ENCODE measurements around the gene PRND.

DNA sequence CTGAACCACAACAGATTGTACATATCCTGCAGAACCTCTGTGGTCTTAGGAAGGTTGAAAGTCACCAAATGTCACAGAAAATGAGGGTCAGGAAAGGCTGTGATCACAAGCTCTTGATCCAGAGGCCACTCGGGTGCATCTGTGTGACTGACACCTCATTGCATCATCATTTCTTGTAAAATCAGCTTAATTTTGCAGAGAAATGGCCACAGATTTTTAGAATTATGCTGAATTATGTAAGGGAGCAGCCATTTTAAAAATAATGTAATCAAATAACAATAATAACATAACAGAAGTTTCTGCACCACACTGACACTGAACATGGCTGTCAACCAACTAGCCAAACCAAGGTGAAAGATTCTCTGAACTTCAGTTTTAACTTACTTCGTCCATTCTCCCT lies 32.5 kb upstream of the PRND start:
- TF ChIP-seq, protein P1, sequence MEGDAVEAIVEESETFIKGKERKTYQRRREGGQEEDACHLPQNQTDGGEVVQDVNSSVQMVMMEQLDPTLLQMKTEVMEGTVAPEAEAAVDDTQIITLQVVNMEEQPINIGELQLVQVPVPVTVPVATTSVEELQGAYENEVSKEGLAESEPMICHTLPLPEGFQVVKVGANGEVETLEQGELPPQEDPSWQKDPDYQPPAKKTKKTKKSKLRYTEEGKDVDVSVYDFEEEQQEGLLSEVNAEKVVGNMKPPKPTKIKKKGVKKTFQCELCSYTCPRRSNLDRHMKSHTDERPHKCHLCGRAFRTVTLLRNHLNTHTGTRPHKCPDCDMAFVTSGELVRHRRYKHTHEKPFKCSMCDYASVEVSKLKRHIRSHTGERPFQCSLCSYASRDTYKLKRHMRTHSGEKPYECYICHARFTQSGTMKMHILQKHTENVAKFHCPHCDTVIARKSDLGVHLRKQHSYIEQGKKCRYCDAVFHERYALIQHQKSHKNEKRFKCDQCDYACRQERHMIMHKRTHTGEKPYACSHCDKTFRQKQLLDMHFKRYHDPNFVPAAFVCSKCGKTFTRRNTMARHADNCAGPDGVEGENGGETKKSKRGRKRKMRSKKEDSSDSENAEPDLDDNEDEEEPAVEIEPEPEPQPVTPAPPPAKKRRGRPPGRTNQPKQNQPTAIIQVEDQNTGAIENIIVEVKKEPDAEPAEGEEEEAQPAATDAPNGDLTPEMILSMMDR (conservative IDR thresholded peaks at IDR 0.05; ENCODE audit: low read depth, low read length), result no peak
- no peak for TF ChIP-seq EZH2phosphoT487 (IDR thresholded peaks at IDR 0.05; ENCODE audit: borderline replicate concordance, low read length)

Measured in PC-3 (cell line).